Measurements from ENCODE around the gene G2E3. TPM values are rescaled to one million over a fixed set of nuclear protein-coding genes. Genes with fewer than 3 reads are reported as not detected.

G2E3 gene
- polyA plus RNA-seq, 1 experiment: 7.5 TPM

DNA sequence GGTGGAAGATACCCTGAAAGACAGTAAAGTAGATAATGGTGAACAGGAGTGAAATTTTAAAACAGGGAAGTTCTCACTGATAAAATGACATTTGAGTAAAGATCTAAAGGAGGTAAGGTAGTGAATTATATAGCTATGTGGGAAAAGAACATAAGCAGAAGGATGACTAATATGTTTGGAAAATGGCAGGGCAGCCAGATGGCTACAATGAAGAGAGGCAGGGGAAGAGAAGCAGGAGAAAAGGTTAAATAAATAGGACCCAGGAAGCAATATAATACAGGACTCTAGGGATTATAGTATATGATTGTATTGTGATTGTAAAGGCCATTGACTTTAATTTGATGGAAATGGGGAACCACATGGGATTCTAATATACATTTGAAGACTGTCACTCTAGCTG is 96.2 kb downstream of the G2E3 start:
- Histone ChIP-seq H3K4me3 (ENCODE audit: low read depth, low read length) (no peak overlapping the region), H3K27me3 (ENCODE audit: control insufficient read depth, insufficient read depth, low read length) (no peaks in the 10 kb centered on the region), H3K36me3 (ENCODE audit: control insufficient read depth, insufficient read depth, low read length) (peaks cover 15% of the 10 kb centered on the region)
- DNase-seq (ENCODE audit: low read depth): no peak
- ChIA-PET POLR2A (interaction anchor here (1.1 kb wide), 1 partner anchor 34 kb away, joined by 3 read pairs; no protein-coding TSS in a partner anchor), CTCF (interaction anchor here (0.9 to 1.3 kb wide), 4 partner anchors 15 to 252 kb away, joined by 3 to 4 read pairs (median 4); no protein-coding TSS in a partner anchor)
- TF ChIP-seq, protein P1, sequence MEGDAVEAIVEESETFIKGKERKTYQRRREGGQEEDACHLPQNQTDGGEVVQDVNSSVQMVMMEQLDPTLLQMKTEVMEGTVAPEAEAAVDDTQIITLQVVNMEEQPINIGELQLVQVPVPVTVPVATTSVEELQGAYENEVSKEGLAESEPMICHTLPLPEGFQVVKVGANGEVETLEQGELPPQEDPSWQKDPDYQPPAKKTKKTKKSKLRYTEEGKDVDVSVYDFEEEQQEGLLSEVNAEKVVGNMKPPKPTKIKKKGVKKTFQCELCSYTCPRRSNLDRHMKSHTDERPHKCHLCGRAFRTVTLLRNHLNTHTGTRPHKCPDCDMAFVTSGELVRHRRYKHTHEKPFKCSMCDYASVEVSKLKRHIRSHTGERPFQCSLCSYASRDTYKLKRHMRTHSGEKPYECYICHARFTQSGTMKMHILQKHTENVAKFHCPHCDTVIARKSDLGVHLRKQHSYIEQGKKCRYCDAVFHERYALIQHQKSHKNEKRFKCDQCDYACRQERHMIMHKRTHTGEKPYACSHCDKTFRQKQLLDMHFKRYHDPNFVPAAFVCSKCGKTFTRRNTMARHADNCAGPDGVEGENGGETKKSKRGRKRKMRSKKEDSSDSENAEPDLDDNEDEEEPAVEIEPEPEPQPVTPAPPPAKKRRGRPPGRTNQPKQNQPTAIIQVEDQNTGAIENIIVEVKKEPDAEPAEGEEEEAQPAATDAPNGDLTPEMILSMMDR (IDR thresholded peaks at IDR 0.05; ENCODE audit: insufficient read depth, low read depth, low read length): no peak

DNA sequence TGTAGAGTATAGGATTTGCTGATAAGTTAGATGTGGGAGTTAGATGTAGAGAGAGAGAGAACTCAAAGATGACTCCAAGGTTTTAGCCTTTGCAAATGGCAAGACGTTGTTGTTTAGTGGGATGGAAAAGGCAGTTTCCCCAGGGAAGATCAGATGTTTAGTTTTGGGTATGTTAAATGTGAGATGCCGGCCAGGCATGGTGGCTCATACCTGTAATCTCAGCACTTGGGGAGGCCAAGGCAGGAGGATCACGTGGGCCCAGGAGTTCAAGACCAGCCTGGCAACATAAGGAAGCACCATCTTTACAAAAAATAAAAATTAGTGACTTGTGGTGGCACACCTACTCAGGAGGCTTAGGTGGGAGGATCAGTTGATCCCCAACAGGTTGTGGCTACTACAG is 96.7 kb downstream of the G2E3 start:
- CTCF ChIA-PET: interaction anchor here (0.9 to 1.3 kb wide), 4 partner anchors 16 to 252 kb away, joined by 3 to 4 read pairs (median 4); no protein-coding TSS in a partner anchor
- POLR2A ChIA-PET: no interaction called here
- no peak overlapping the region for H3K4me3 ChIP-seq (ENCODE audit: low read depth, low read length)
- no peaks in the 10 kb centered on the region for H3K27me3 ChIP-seq (ENCODE audit: control insufficient read depth, insufficient read depth, low read length)
- TF ChIP-seq, protein P1 (IDR thresholded peaks at IDR 0.05; ENCODE audit: insufficient read depth, low read depth, low read length): no peak
- no peak for DNase-seq (ENCODE audit: low read depth)
- peaks cover 15% of the 10 kb centered on the region for H3K36me3 ChIP-seq (ENCODE audit: control insufficient read depth, insufficient read depth, low read length)

DNA sequence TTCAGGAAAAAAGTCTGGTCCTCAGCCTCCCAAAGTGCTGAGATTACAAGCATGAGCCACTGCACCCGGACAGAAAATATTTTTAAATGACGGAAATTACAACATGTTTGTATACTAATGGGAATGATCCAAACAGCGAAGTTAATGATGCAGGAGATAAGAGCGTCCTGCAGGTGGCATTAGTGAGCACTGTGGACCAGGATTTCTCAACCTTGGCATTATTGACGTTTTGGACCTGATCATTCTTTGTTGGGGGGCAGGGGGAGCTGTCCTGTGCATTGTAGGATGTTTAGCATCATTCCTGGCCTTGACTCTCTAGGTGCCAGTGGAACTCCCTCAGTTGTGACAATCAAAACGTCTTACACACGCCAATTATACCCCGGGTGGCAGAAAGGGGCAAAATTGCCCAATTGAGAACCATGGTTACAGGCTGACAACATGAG is 97.3 kb downstream of the G2E3 start:
- TF ChIP-seq, protein P1 (IDR thresholded peaks at IDR 0.05; ENCODE audit: insufficient read depth, low read depth, low read length): peak; percentile 68
- DNase-seq (ENCODE audit: low read depth): no peak
- ChIA-PET POLR2A (no interaction called here), CTCF (interaction anchor here (0.6 to 1.1 kb wide), 5 partner anchors 9 to 1697 kb away, joined by 3 to 5 read pairs (median 3); no protein-coding TSS in a partner anchor)
- Histone ChIP-seq H3K36me3 (ENCODE audit: control insufficient read depth, insufficient read depth, low read length) (peaks cover 15% of the 10 kb centered on the region), H3K27me3 (ENCODE audit: control insufficient read depth, insufficient read depth, low read length) (no peaks in the 10 kb centered on the region), H3K4me3 (ENCODE audit: low read depth, low read length) (no peak overlapping the region)

DNA sequence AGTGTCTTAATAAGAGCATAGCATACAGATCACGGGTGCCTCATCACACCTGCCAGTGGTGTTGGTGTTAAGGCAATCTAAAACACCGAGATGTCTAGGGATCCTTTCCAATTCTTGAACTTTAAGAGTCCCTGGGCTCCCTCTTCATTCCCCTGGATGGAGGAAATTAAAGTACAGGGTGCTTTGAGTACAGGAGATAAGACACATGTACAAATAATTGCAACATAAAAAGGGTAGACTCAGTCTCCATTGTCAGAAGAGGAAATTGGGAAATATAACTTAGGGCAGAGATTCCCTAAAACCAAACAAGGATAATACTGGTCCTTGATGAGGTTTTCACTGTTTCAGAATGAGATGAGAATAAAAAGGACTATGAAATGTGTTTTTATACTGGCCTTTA is 98.1 kb downstream of the G2E3 start:
- ChIA-PET POLR2A (interaction anchor here (0.6 kb wide), 1 partner anchor 331 kb away, joined by 3 read pairs; no protein-coding TSS in a partner anchor), CTCF (interaction anchor here (0.5 to 1.1 kb wide), 4 partner anchors 10 to 1908 kb away, joined by 3 to 5 read pairs (median 3); no protein-coding TSS in a partner anchor)
- TF ChIP-seq, protein P1 (IDR thresholded peaks at IDR 0.05; ENCODE audit: insufficient read depth, low read depth, low read length): no peak
- Histone ChIP-seq H3K4me3 (ENCODE audit: low read depth, low read length) (no peak overlapping the region), H3K27me3 (ENCODE audit: control insufficient read depth, insufficient read depth, low read length) (no peaks in the 10 kb centered on the region), H3K36me3 (ENCODE audit: control insufficient read depth, insufficient read depth, low read length) (peaks cover 15% of the 10 kb centered on the region)
- DNase-seq (ENCODE audit: low read depth): no peak

DNA sequence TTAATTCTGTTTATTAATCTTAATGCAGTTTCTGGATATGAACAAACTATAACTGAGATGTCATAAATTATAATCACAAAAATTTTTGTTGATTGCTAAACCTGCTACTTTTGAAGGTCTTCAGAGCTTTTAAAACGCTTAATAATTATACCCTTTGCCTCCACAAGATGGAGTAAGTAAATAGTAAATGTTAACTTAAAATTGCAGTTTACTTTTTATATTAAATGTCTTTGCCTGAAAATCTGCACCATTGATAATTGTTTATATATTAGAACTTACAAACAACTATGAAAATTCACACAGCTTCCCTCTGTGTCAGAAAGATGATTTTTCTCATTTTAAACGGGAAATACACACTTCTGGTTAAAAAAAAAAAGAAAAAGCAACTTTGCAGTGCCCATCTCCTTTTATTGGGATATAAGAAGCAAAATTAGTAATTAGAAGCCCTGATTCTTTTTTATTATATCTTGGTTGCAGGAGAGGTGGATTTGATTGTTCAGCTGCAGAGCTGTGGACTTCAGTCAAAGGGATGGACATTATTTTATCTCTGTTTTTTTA is 98.7 kb downstream of the G2E3 start:
- TF ChIP-seq, protein P1 (IDR thresholded peaks at IDR 0.05; ENCODE audit: insufficient read depth, low read depth, low read length): peak; percentile 36
- no peaks in the 10 kb centered on the region for H3K27me3 ChIP-seq (ENCODE audit: control insufficient read depth, insufficient read depth, low read length)
- ChIA-PET POLR2A (interaction anchor here (0.6 kb wide), 1 partner anchor 331 kb away, joined by 3 read pairs; no protein-coding TSS in a partner anchor), CTCF (interaction anchor here (0.5 to 0.6 kb wide), 3 partner anchors 20 to 1909 kb away, joined by 3 read pairs; no protein-coding TSS in a partner anchor)
- DNase-seq (ENCODE audit: low read depth): no peak
- peaks cover 14% of the 10 kb centered on the region for H3K36me3 ChIP-seq (ENCODE audit: control insufficient read depth, insufficient read depth, low read length)
- no peak overlapping the region for H3K4me3 ChIP-seq (ENCODE audit: low read depth, low read length)

Measured in BJ (cell line).